HL-60 (cell line): ENCODE data around the gene ARHGAP26.

Experiments
- GABPA ChIP-seq: IDR thresholded peaks from 2 replicates; pipeline ENCODE4 v1.6.1; 2012; ENCODE audit warnings: low read depth
- TF ChIP-seq, protein P1 (sequence below): IDR thresholded peaks from one replicate; pipeline ENCODE4 v1.5.1; 2011; ENCODE audit warnings: low read length, control low read depth, inconsistent platforms; ENCODE audit not compliant: insufficient read depth

- TF ChIP-seq, protein P1, sequence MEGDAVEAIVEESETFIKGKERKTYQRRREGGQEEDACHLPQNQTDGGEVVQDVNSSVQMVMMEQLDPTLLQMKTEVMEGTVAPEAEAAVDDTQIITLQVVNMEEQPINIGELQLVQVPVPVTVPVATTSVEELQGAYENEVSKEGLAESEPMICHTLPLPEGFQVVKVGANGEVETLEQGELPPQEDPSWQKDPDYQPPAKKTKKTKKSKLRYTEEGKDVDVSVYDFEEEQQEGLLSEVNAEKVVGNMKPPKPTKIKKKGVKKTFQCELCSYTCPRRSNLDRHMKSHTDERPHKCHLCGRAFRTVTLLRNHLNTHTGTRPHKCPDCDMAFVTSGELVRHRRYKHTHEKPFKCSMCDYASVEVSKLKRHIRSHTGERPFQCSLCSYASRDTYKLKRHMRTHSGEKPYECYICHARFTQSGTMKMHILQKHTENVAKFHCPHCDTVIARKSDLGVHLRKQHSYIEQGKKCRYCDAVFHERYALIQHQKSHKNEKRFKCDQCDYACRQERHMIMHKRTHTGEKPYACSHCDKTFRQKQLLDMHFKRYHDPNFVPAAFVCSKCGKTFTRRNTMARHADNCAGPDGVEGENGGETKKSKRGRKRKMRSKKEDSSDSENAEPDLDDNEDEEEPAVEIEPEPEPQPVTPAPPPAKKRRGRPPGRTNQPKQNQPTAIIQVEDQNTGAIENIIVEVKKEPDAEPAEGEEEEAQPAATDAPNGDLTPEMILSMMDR: no peak
- no peak for TF ChIP-seq GABPA
These were observed 65.4 kb downstream of the ARHGAP26 start for GRCh38 chr5:142835540-142835939.
